BLaER1 (cell line): ENCODE measurements around the gene PUM1.

Source experiments
- H3K27ac ChIP-seq: shearing (Covaris generic); formaldehyde crosslinking; 2 replicates; pipeline ENCODE4 v1.8.1; 2022
- H3K27me3 ChIP-seq: shearing (Covaris generic); formaldehyde crosslinking; 2 replicates; pipeline ENCODE4 v1.8.1; 2022
- H3K36me3 ChIP-seq: shearing (Covaris generic); formaldehyde crosslinking; 2 replicates; pipeline ENCODE4 v1.8.1; 2022
- H3K4me1 ChIP-seq: shearing (Covaris generic); formaldehyde crosslinking; 2 replicates; pipeline ENCODE4 v1.8.1; 2022
- H3K4me2 ChIP-seq: shearing (Covaris generic); formaldehyde crosslinking; 2 replicates; pipeline ENCODE4 v1.8.1; 2022
- H3K4me3 ChIP-seq: shearing (Covaris generic); formaldehyde crosslinking; 2 replicates; pipeline ENCODE4 v1.8.1; 2022
- H3K9ac ChIP-seq: shearing (Covaris generic); formaldehyde crosslinking; 2 replicates; pipeline ENCODE4 v1.8.1; 2022
- H3K9me3 ChIP-seq: shearing (Covaris generic); formaldehyde crosslinking; 2 replicates; pipeline ENCODE4 v1.8.1; 2022
- H4K20me1 ChIP-seq: shearing (Covaris generic); formaldehyde crosslinking; 2 replicates; pipeline ENCODE4 v1.8.1; 2022
- Cebpa-rat ChIP-seq: shearing (Covaris generic); IDR thresholded peaks from 2 replicates; pipeline ENCODE4 v1.8.1; 2022

The PUM1 gene

GRCh38 chr1:30934613-30935012, 130.9 kb downstream of the PUM1 start:
- H3K4me1 ChIP-seq, result no peaks in the 10 kb centered on the region
- no peak for TF ChIP-seq Cebpa-rat
- H3K27me3 ChIP-seq, result no peaks in the 10 kb centered on the region
- H3K4me3 ChIP-seq, result no peak overlapping the region
- H3K9me3 ChIP-seq, result no peaks in the 10 kb centered on the region
- H3K27ac ChIP-seq, result no peak overlapping the region
- peaks cover 79% of the 10 kb centered on the region for H3K36me3 ChIP-seq
- H3K4me2 ChIP-seq, result no peak overlapping the region
- H3K9ac ChIP-seq, result no peak overlapping the region
- H4K20me1 ChIP-seq, result peaks cover 95% of the 10 kb centered on the region

DNA sequence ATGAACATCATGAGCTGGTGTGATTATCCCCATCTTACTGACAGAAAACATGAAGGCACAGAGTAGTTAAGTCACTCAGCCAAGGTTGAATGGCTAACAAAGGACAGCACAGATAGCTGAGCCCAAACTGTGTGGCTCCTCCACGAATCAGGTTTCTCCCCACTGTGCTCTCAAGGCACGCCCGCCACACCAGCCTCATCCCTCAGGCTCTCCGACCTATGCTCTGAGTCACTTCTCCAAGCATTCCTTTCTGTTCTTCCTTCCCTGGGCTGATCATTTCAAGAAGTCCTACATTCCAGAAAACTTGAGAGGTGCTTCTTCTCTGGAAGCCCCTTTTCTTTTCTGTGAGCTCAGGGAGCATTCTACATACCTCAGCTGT, 131.7 kb downstream of the PUM1 start:
- Histone ChIP-seq H3K36me3 (peaks cover 72% of the 10 kb centered on the region), H3K9ac (no peak overlapping the region)
- TF ChIP-seq Cebpa-rat, result no peak

DNA sequence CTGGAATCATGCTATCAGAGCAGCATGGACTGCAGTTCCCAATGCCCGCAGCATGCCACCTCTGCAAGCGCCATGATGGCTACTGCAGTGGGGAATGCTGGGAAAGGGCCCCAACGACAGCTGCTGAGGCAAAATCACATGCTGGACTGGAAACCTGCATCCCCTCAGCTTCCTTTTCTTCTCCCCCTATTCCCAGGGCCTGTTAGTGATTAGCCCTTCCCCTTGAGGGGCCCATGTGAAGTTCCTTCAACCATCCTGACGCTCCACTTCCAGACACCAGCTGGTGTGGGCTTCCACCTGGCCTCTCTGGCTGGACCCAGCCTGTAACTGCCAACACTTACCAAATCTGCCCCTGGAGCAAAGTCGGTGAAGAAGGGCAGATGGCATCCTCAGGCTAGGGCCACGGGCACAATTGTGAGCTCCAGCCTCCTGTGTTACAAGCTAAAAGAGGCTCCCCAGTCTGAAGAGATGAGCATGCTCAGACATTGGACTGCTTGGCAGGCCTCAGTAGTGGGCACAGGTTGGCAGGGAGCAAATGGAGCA, 134.8 kb downstream of the PUM1 start:
- TF ChIP-seq Cebpa-rat, result no peak
- H3K4me3 ChIP-seq, result no peak overlapping the region
- peaks cover 42% of the 10 kb centered on the region for H3K36me3 ChIP-seq
- no peaks in the 10 kb centered on the region for H3K4me1 ChIP-seq
- H3K4me2 ChIP-seq, result no peak overlapping the region
- no peaks in the 10 kb centered on the region for H3K27me3 ChIP-seq
- no peak overlapping the region for H3K9ac ChIP-seq
- no peak overlapping the region for H3K27ac ChIP-seq
- H4K20me1 ChIP-seq, result peaks cover 67% of the 10 kb centered on the region
- no peaks in the 10 kb centered on the region for H3K9me3 ChIP-seq

More for the DNA sequence above, 131.7 kb downstream of the PUM1 start:
- Histone ChIP-seq H3K4me1 (no peaks in the 10 kb centered on the region), H4K20me1 (peaks cover 95% of the 10 kb centered on the region), H3K27me3 (no peaks in the 10 kb centered on the region), H3K4me2 (no peak overlapping the region), H3K4me3 (no peak overlapping the region), H3K27ac (no peak overlapping the region), H3K9me3 (no peaks in the 10 kb centered on the region)

DNA sequence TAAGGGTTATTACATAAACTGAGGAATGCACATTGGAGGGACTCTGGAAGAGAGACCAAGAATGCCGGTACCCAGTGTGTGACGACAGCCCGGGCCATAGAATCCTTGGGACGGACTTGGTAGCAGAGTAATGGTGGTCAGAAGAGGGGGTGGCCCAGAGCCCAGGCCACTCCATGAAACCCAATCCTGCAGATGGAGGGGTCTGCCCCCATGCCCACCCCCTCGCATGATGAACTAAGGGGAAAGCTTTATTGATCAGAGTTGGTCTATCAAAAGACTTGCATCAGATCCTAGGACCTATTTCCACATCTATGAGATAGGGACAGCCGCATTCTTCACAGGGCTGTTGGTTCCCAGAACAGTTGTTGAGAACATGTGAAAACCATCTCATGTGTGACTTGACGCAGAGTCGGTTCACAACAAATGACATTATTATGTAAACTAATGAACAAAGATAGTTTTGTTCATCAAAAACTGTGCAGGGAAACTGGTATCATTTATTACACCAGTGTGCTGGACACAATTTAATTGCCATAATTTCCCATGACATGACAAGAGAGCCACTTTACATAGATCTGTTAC, 135.5 kb downstream of the PUM1 start:
- Histone ChIP-seq H3K27ac (no peak overlapping the region), H3K4me1 (no peaks in the 10 kb centered on the region)

DNA sequence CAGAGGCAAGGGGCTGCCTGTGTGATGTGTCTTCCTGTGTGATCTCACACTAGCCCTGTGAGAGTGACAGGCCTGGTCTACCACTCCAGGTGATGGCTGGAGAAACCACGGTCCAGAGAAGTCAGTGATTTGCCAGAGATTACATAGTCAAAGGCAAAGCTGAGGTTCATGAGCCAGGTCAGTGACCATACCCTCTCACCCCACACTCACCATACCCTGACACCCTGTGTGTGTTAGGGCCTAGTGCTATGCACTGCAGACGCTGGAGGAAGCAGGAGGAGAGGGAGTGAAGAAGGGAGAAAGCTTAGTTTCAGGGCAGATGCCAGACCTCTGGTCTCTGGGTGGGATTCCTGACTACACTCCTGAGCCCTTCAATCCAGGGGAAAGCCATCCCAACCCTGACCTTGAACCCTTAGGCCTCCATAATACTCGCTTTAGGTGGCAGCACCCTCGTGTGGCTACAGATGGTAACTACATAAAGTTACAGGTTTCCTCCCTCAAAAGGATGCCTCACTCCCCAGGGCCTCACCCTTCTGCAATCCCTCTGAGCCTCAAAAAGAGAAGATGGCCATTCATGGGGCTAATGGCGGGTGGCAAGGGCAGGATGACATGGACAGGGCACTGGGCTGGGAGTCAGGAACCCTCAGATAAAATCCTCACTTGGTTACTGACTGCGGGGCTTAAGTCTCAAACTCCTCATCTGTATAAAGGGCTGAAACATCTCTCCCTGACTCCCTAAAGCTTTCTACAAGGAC, 136.2 kb downstream of the PUM1 start:
- Histone ChIP-seq H3K9me3 (no peaks in the 10 kb centered on the region), H4K20me1 (peaks cover 57% of the 10 kb centered on the region)
- TF ChIP-seq Cebpa-rat, result no peak

More for the DNA sequence above, 135.5 kb downstream of the PUM1 start:
- Histone ChIP-seq H4K20me1 (peaks cover 64% of the 10 kb centered on the region), H3K9me3 (no peaks in the 10 kb centered on the region), H3K36me3 (peaks cover 37% of the 10 kb centered on the region), H3K4me2 (no peak overlapping the region), H3K4me3 (no peak overlapping the region), H3K9ac (no peak overlapping the region), H3K27me3 (no peaks in the 10 kb centered on the region)
- no peak for TF ChIP-seq Cebpa-rat

GRCh38 chr1:30928789-30929134, 136.8 kb downstream of the PUM1 start:
- TF ChIP-seq Cebpa-rat, result no peak
- Histone ChIP-seq H3K4me2 (no peak overlapping the region), H3K9me3 (no peaks in the 10 kb centered on the region), H3K27ac (no peak overlapping the region), H3K36me3 (peaks cover 25% of the 10 kb centered on the region), H3K9ac (no peak overlapping the region), H3K27me3 (no peaks in the 10 kb centered on the region), H3K4me1 (no peaks in the 10 kb centered on the region), H3K4me3 (no peak overlapping the region), H4K20me1 (peaks cover 51% of the 10 kb centered on the region)

More for the DNA sequence above, 136.2 kb downstream of the PUM1 start:
- H3K36me3 ChIP-seq, result peaks cover 30% of the 10 kb centered on the region
- no peak overlapping the region for H3K4me2 ChIP-seq
- H3K4me1 ChIP-seq, result no peaks in the 10 kb centered on the region
- no peaks in the 10 kb centered on the region for H3K27me3 ChIP-seq
- no peak overlapping the region for H3K9ac ChIP-seq
- H3K27ac ChIP-seq, result no peak overlapping the region
- no peak overlapping the region for H3K4me3 ChIP-seq

DNA sequence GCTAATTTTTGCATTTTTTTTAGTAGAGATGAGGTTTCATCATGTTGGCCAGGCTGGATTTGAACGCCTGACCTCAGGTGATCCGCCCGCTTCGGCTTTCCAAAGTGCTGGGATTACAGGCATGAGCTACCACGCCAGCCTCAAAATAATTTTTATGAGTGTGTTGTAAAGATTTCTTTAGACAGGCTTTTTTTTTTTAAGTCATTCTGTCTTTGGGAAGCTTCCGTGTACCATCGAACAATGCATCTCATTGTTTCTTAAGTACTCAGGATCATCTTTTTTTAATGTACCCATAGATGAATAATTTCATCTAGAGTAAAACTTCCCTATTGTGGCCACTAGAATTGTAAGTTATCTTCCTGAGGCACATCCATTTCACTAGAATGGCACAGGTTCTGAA, 137.3 kb downstream of the PUM1 start:
- H3K27ac ChIP-seq, result no peak overlapping the region
- no peak for TF ChIP-seq Cebpa-rat
- H3K9me3 ChIP-seq, result no peaks in the 10 kb centered on the region
- peaks cover 19% of the 10 kb centered on the region for H3K36me3 ChIP-seq
- no peaks in the 10 kb centered on the region for H3K4me1 ChIP-seq
- H3K27me3 ChIP-seq, result no peaks in the 10 kb centered on the region
- peaks cover 45% of the 10 kb centered on the region for H4K20me1 ChIP-seq
- no peak overlapping the region for H3K4me3 ChIP-seq
- H3K4me2 ChIP-seq, result no peak overlapping the region
- H3K9ac ChIP-seq, result no peak overlapping the region

GRCh38 chr1:30927448-30927847, 138.1 kb downstream of the PUM1 start:
- TF ChIP-seq Cebpa-rat, result no peak
- Histone ChIP-seq H3K4me3 (no peak overlapping the region), H3K27me3 (no peaks in the 10 kb centered on the region), H3K9ac (no peak overlapping the region), H4K20me1 (peaks cover 38% of the 10 kb centered on the region), H3K27ac (no peak overlapping the region), H3K4me1 (no peaks in the 10 kb centered on the region), H3K9me3 (no peaks in the 10 kb centered on the region), H3K36me3 (peaks cover 13% of the 10 kb centered on the region), H3K4me2 (no peak overlapping the region)

GRCh38 chr1:30923597-30923996, 141.9 kb downstream of the PUM1 start:
- peaks cover 7% of the 10 kb centered on the region; the same call in 1 of the 2 replicates for H3K4me1 ChIP-seq
- no peaks in the 10 kb centered on the region for H3K36me3 ChIP-seq
- no peaks in the 10 kb centered on the region for H4K20me1 ChIP-seq
- H3K27me3 ChIP-seq, result no peaks in the 10 kb centered on the region
- H3K4me3 ChIP-seq, result no peak overlapping the region
- H3K27ac ChIP-seq, result no peak overlapping the region
- no peak for TF ChIP-seq Cebpa-rat
- no peak overlapping the region for H3K4me2 ChIP-seq
- no peak overlapping the region for H3K9ac ChIP-seq
- no peaks in the 10 kb centered on the region for H3K9me3 ChIP-seq

DNA sequence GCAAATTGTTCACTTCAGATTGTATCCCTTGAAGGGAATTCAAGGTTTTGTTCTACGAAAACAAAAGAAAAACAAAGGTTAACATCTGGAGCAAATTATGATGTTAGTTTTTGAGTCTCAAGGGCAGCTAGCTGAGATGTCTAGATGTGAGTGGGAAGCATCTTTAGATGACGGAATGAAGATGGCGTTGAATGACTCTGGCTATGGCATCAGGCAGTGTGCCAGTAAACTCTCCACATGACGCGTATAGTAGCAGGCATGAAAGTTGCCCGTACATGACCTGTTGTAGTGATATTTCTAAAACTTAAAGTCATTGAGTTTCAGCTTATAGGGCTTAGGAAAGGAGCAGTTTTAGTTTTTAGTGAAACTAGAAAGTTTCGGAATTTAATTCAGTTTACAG, 144.7 kb downstream of the PUM1 start:
- no peak overlapping the region for H3K9ac ChIP-seq
- no peak for TF ChIP-seq Cebpa-rat
- H4K20me1 ChIP-seq, result no peaks in the 10 kb centered on the region
- no peak overlapping the region for H3K27ac ChIP-seq
- no peak overlapping the region for H3K4me2 ChIP-seq
- H3K4me1 ChIP-seq, result peaks cover 7% of the 10 kb centered on the region; the same call in 1 of the 2 replicates
- H3K9me3 ChIP-seq, result no peaks in the 10 kb centered on the region
- H3K27me3 ChIP-seq, result no peaks in the 10 kb centered on the region
- no peaks in the 10 kb centered on the region for H3K36me3 ChIP-seq
- H3K4me3 ChIP-seq, result no peak overlapping the region
